Endothelial cell of umbilical vein (primary cell): ENCODE measurements around the gene CES1. TPM values are rescaled to one million over a fixed set of nuclear protein-coding genes. Genes with fewer than 3 reads are reported as not detected.

ENCODE experiments used
- BruUV-seq: library from RNA; stranded (reverse); fragments of 400-500 nt; replicated peaks from 2 replicates; lab custom pipeline; 2021; lab: Mats Ljungman, UMichigan
- CTCF ChIA-PET: fragments of 300-600, 350-600 bp; sonication (Branson Sonifier 250); formaldehyde crosslinking; loops from one replicate; lab custom pipeline; 2021; ENCODE audit warnings: antibody characterized with exemption, inconsistent platforms; lab: Charles Lee
- POLR2A ChIA-PET: fragments of 300-600, 350-600 bp; sonication (Branson Sonifier 250); formaldehyde crosslinking; loops from one replicate; lab custom pipeline; 2021; ENCODE audit warnings: antibody characterized with exemption, inconsistent platforms; lab: Charles Lee
- DNase-seq: peaks from one replicate; pipeline ENCODE4 v3.0.0-alpha.2; 2011; ENCODE audit warnings: low read depth, low spot score
- FAIRE-seq: peaks from 2 replicates; lab custom pipeline; 2011; peaks lifted over from hg19 to GRCh38; lab: Jason Lieb, UNC
- H2AFZ ChIP-seq: 2 replicates; pipeline ENCODE4 v1.6.0; 2012; ENCODE audit warnings: low read depth, low read length, control low read depth, inconsistent platforms
- H3K27ac ChIP-seq: 2 replicates; pipeline ENCODE4 v1.5.1; 2011; ENCODE audit warnings: low read depth, mild to moderate bottlenecking, control low read depth, low read length, moderate library complexity; ENCODE audit not compliant: insufficient read depth
- H3K27me3 ChIP-seq, 2 experiments: 2 replicates each; pipeline versions ENCODE4 v1.6.0 to v1.6.1; 2011; ENCODE audit warnings: low read length in 2 of 2, mixed read lengths in 1 of 2; ENCODE audit not compliant: control insufficient read depth in 2 of 2, insufficient read depth in 2 of 2
- H3K36me3 ChIP-seq, 2 experiments: 2 replicates in 1 of 2; 3 replicates in 1 of 2; pipeline ENCODE4 v1.5.1; 2011; ENCODE audit warnings: low read length in 2 of 2, mild to moderate bottlenecking in 1 of 2, moderate library complexity in 1 of 2; ENCODE audit not compliant: control insufficient read depth in 2 of 2, insufficient read depth in 2 of 2; ENCODE audit errors: extremely low read depth in 1 of 2
- H3K4me1 ChIP-seq: 3 replicates; pipeline ENCODE4 v1.5.1; 2011; ENCODE audit warnings: mild to moderate bottlenecking, low read length; ENCODE audit not compliant: control insufficient read depth, insufficient read depth; ENCODE audit errors: extremely low read depth
- H3K4me2 ChIP-seq: 2 replicates; pipeline ENCODE4 v1.6.1; 2011; ENCODE audit warnings: low read length, control low read depth, mixed read lengths; ENCODE audit not compliant: insufficient read depth
- H3K4me3 ChIP-seq, 3 experiments: fragments of 200-600 bp in 1 of 3; sonication (generic), shearing (Covaris generic) in 1 of 3; replicated peaks in 1 of 3; 2 replicates each; pipeline ENCODE4 v1.5.1; 2011 to 2016; ENCODE audit warnings: control low read depth in 3 of 3, low read length in 3 of 3, mild to moderate bottlenecking in 2 of 3, inconsistent platforms in 1 of 3, low read depth in 1 of 3, moderate library complexity in 1 of 3; ENCODE audit not compliant: insufficient read depth in 1 of 3
- H3K79me2 ChIP-seq: 2 replicates; pipeline ENCODE4 v1.6.0; 2012; ENCODE audit warnings: low read length, inconsistent platforms; ENCODE audit not compliant: control insufficient read depth, insufficient read depth
- H3K9ac ChIP-seq: replicated peaks from 2 replicates; pipeline ENCODE3; 2011; ENCODE audit warnings: low read length, control low read depth; ENCODE audit not compliant: insufficient read depth; ENCODE audit errors: extremely low read depth
- H3K9me1 ChIP-seq: replicated peaks from 3 replicates; pipeline ENCODE4 v1.6.0; 2011; ENCODE audit warnings: mild to moderate bottlenecking, low read length; ENCODE audit not compliant: control insufficient read depth, insufficient read depth; ENCODE audit errors: extremely low read depth
- H3K9me3 ChIP-seq: replicated peaks from 2 replicates; pipeline ENCODE4 v1.5.1; 2012; ENCODE audit warnings: low read length, inconsistent platforms; ENCODE audit not compliant: control insufficient read depth, insufficient read depth
- H4K20me1 ChIP-seq: replicated peaks from 2 replicates; pipeline ENCODE3; 2011; ENCODE audit warnings: mild to moderate bottlenecking, low read length; ENCODE audit not compliant: control insufficient read depth, insufficient read depth; ENCODE audit errors: extremely low read depth
- EZH2 ChIP-seq: IDR thresholded peaks from 2 replicates; pipeline ENCODE4 v1.6.1; 2012; ENCODE audit warnings: borderline replicate concordance, low read depth, mild to moderate bottlenecking, moderate library complexity, low read length, inconsistent platforms; ENCODE audit not compliant: severe bottlenecking
- FOS ChIP-seq: IDR thresholded peaks from 2 replicates; pipeline ENCODE4 v1.6.1; 2011; ENCODE audit warnings: mild to moderate bottlenecking, low read length, moderate library complexity, borderline replicate concordance; ENCODE audit not compliant: insufficient read depth
- GATA2 ChIP-seq: IDR thresholded peaks from 2 replicates; pipeline ENCODE4 v1.7.0; 2011; ENCODE audit warnings: low read depth, mild to moderate bottlenecking, moderate library complexity, mixed read lengths, low read length; ENCODE audit not compliant: insufficient read length, insufficient read depth
- JUN ChIP-seq: IDR thresholded peaks from 2 replicates; pipeline ENCODE4 v1.6.1; 2011; ENCODE audit warnings: borderline replicate concordance, low read depth; ENCODE audit not compliant: insufficient read length, insufficient read depth
- MAX ChIP-seq: IDR thresholded peaks from 2 replicates; pipeline ENCODE4 v1.6.1; 2011; ENCODE audit not compliant: insufficient read depth, insufficient read length
- MYC ChIP-seq: IDR thresholded peaks from one replicate; pipeline ENCODE4 v1.6.1; 2011; ENCODE audit warnings: mild to moderate bottlenecking, low read depth, low read length
- POLR2A ChIP-seq: IDR thresholded peaks from 2 replicates; pipeline ENCODE4 v1.6.1; 2012; ENCODE audit warnings: low read depth, mild to moderate bottlenecking, control low read depth, low read length
- POLR2AphosphoS5 ChIP-seq: IDR thresholded peaks from 2 replicates; pipeline ENCODE4 v1.6.1; 2012; ENCODE audit warnings: low read depth, mild to moderate bottlenecking, control low read depth, low read length, moderate library complexity; ENCODE audit not compliant: insufficient read depth
- dilution Hi-C: fragments of 300-500 bp; cut with MboI; formaldehyde crosslinking; loops from one replicate; pipeline ENCODE4 v1.15.0; 2019; ENCODE audit warnings: low sequenced_read_pairs; ENCODE audit not compliant: extremely low pct_ligation_motif_present
- intact Hi-C: fragments of 100-400 bp; cut with micrococcal nuclease; formaldehyde crosslinking; loops from one replicate; pipeline ENCODE4 v1.10.0; 2022
- polyA plus RNA-seq, 4 experiments: library from polyadenylated mRNA; depleted of rRNA in 3 of 4; stranded (reverse) in 3 of 4; unstranded in 1 of 4; fragments of >200 nt; gene quantifications; 2 replicates each; pipeline versions ENCODE4 v1.2.1 to v1.2.3, GENCODE V29; 2011 to 2012; ENCODE audit warnings: missing spikeins in 1 of 4
- total RNA-seq: library from RNA; stranded (reverse); gene quantifications from 2 replicates; pipeline ENCODE4 v1.2.3, GENCODE V29; 2021
- TF ChIP-seq, protein P1 (sequence below), 2 donors: IDR thresholded peaks; 1 replicate in 1 of 2; 2 replicates in 1 of 2; pipeline ENCODE4 v1.5.1; 2011; ENCODE audit warnings: low read length in 2 of 2, mild to moderate bottlenecking in 2 of 2, moderate library complexity in 2 of 2, control low read depth in 1 of 2, inconsistent platforms in 1 of 2, low read depth in 1 of 2; ENCODE audit not compliant: insufficient read depth in 1 of 2; ENCODE audit errors: extremely low read depth in 1 of 2

CES1 gene
- total and polyA plus RNA-seq, 2 donors (not counting 3 experiments of a cell fraction or from before 2014, with no cell fraction given): not detected

DNA sequence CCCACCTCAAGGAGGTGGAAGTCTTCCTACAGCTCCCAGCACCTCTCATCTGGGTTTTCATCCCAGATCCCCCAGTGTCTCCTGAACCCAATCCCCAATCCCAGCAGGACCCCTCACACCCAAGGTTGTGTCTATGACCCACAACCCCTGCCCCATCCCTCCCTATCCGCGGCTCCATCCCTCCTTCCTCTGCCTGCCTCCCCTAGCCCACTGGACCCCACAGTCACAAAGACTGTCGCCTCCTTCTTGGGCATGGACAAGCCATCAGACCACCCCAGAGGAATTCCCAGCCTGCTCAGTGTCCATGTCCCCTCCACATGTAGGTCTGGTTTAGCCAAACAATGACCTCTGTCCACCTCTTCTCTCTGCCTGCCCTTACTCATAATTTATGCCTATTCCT lies 12.3 kb downstream of the CES1 start:
- Histone ChIP-seq H3K9me3 (no peaks in the 10 kb centered on the region), H3K9me1 (no peaks in the 10 kb centered on the region), H3K36me3 (no peaks in the 10 kb centered on the region), H3K27ac (no peak overlapping the region), H3K9ac (no peak overlapping the region), H3K4me2 (no peak overlapping the region), H4K20me1 (no peaks in the 10 kb centered on the region), H3K4me1 (no peaks in the 10 kb centered on the region), H3K27me3 (no peaks in the 10 kb centered on the region), H3K4me3 (no peak overlapping the region), H3K79me2 (no peaks in the 10 kb centered on the region), H2AFZ (no peak overlapping the region)
- BruUV-seq: no TSS peak
- DNase-seq: no peak
- ChIA-PET CTCF (no interaction called here), POLR2A (no interaction called here)
- no peak for FAIRE-seq
- intact Hi-C loops: no loop called here
- dilution Hi-C loops: no loop called here
- TF ChIP-seq MAX: no peak
- TF ChIP-seq EZH2: no peak
- no peak for TF ChIP-seq GATA2
- TF ChIP-seq POLR2A: no peak
- TF ChIP-seq, protein P1, sequence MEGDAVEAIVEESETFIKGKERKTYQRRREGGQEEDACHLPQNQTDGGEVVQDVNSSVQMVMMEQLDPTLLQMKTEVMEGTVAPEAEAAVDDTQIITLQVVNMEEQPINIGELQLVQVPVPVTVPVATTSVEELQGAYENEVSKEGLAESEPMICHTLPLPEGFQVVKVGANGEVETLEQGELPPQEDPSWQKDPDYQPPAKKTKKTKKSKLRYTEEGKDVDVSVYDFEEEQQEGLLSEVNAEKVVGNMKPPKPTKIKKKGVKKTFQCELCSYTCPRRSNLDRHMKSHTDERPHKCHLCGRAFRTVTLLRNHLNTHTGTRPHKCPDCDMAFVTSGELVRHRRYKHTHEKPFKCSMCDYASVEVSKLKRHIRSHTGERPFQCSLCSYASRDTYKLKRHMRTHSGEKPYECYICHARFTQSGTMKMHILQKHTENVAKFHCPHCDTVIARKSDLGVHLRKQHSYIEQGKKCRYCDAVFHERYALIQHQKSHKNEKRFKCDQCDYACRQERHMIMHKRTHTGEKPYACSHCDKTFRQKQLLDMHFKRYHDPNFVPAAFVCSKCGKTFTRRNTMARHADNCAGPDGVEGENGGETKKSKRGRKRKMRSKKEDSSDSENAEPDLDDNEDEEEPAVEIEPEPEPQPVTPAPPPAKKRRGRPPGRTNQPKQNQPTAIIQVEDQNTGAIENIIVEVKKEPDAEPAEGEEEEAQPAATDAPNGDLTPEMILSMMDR (IDR thresholded peaks at IDR 0.05; ENCODE audit: extremely low read depth in 1 of 2, insufficient read depth in 1 of 2, low read depth in 1 of 2, low read length in 2 of 2): no peak
- TF ChIP-seq MYC: no peak
- TF ChIP-seq FOS: no peak
- no peak for TF ChIP-seq JUN
- no peak for TF ChIP-seq POLR2AphosphoS5
